Keratinocyte (primary cell): ENCODE data around the gene DNLZ. TPM values are rescaled to one million over a fixed set of nuclear protein-coding genes. Genes with fewer than 3 reads are reported as not detected.

ENCODE experiments used
- DNase-seq: peaks from one replicate; pipeline ENCODE4 v3.0.0-alpha.2; 2011; ENCODE audit warnings: low read depth, missing footprints, low spot score
- FAIRE-seq: peaks from 2 replicates; lab custom pipeline; 2011; peaks lifted over from hg19 to GRCh38; lab: Jason Lieb, UNC
- H2AFZ ChIP-seq: 2 replicates; pipeline ENCODE4 v1.6.0; 2012; ENCODE audit warnings: low read length, control low read depth, inconsistent platforms; ENCODE audit not compliant: control insufficient read depth
- H3K27ac ChIP-seq: 2 replicates; pipeline ENCODE4 v1.5.1; 2011; ENCODE audit warnings: low read length; ENCODE audit not compliant: control insufficient read depth, insufficient read depth
- H3K27me3 ChIP-seq: 3 replicates; pipeline ENCODE4 v1.6.0; 2011; ENCODE audit warnings: low read length; ENCODE audit not compliant: control insufficient read depth, insufficient read depth; ENCODE audit errors: extremely low read depth
- H3K36me3 ChIP-seq, 2 experiments: 2 replicates in 1 of 2; 3 replicates in 1 of 2; pipeline ENCODE4 v1.5.1; 2011; ENCODE audit warnings: low read length in 2 of 2, mild to moderate bottlenecking in 1 of 2; ENCODE audit not compliant: control insufficient read depth in 2 of 2, insufficient read depth in 2 of 2; ENCODE audit errors: extremely low read depth in 1 of 2
- H3K4me1 ChIP-seq: 3 replicates; pipeline ENCODE4 v1.5.1; 2011; ENCODE audit warnings: low read length; ENCODE audit not compliant: control insufficient read depth, insufficient read depth; ENCODE audit errors: extremely low read depth
- H3K4me2 ChIP-seq: 3 replicates; pipeline ENCODE4 v1.6.0; 2011; ENCODE audit warnings: low read depth, low read length; ENCODE audit not compliant: control insufficient read depth, insufficient read depth; ENCODE audit errors: extremely low read depth
- H3K4me3 ChIP-seq, 3 experiments: fragments of 200-600 bp in 1 of 3; sonication (generic) in 1 of 3; 2 replicates in 2 of 3; 3 replicates in 1 of 3; pipeline ENCODE4 v1.5.1; 2011 to 2016; ENCODE audit warnings: low read length in 3 of 3, mild to moderate bottlenecking in 3 of 3, control low read depth in 2 of 3, inconsistent platforms in 1 of 3, low read depth in 1 of 3, mixed read lengths in 1 of 3, mixed run types in 1 of 3, moderate library complexity in 1 of 3; ENCODE audit not compliant: control insufficient read depth in 2 of 3, insufficient read depth in 2 of 3; ENCODE audit errors: extremely low read depth in 1 of 3
- H3K79me2 ChIP-seq: 2 replicates; pipeline ENCODE4 v1.6.0; 2012; ENCODE audit warnings: low read length; ENCODE audit not compliant: control insufficient read depth, insufficient read depth
- H3K9ac ChIP-seq: 3 replicates; pipeline ENCODE4 v1.6.0; 2011; ENCODE audit warnings: low read length; ENCODE audit not compliant: control insufficient read depth, insufficient read depth; ENCODE audit errors: extremely low read depth
- H3K9me1 ChIP-seq: 3 replicates; pipeline ENCODE4 v1.6.0; 2011; ENCODE audit warnings: low read length; ENCODE audit not compliant: control insufficient read depth, insufficient read depth; ENCODE audit errors: extremely low read depth
- H3K9me3 ChIP-seq: 2 replicates; pipeline ENCODE4 v1.5.1; 2012; ENCODE audit warnings: low read depth, low read length; ENCODE audit not compliant: control insufficient read depth
- H4K20me1 ChIP-seq: 3 replicates; pipeline ENCODE4 v1.6.0; 2011; ENCODE audit warnings: low read length; ENCODE audit not compliant: control insufficient read depth, insufficient read depth; ENCODE audit errors: extremely low read depth
- EZH2 ChIP-seq: IDR thresholded peaks from one replicate; pipeline ENCODE4 v1.6.1; 2012; ENCODE audit warnings: inconsistent platforms, mild to moderate bottlenecking, low read length, moderate library complexity
- dilution Hi-C: fragments of 300-500 bp; cut with MboI; formaldehyde crosslinking; loops from one replicate; pipeline ENCODE4 v1.7.0; 2020; ENCODE audit warnings: low sequenced_read_pairs; ENCODE audit not compliant: extremely low pct_ligation_motif_present
- polyA plus RNA-seq, 5 experiments: library from polyadenylated mRNA; depleted of rRNA in 3 of 5; stranded (reverse) in 3 of 5; stranded (forward) in 1 of 5; unstranded in 1 of 5; fragments of >200 nt; gene quantifications; 1 replicate in 1 of 5; 2 replicates in 3 of 5; 3 replicates in 1 of 5; pipeline versions ENCODE4 v1.2.1 to v1.2.3, GENCODE V29; 2011 to 2012; ENCODE audit warnings: missing spikeins in 2 of 5, low read depth in 1 of 5, low replicate concordance in 1 of 5
- TF ChIP-seq, protein P1 (sequence below), 3 experiments: IDR thresholded peaks in 1 of 3; conservative IDR thresholded peaks in 1 of 3; optimal IDR thresholded peaks in 1 of 3; 2 replicates in 2 of 3; 3 replicates in 1 of 3; pipeline versions ENCODE3 to v1.5.1; 2011; ENCODE audit warnings: low read length in 3 of 3, mild to moderate bottlenecking in 3 of 3, moderate library complexity in 2 of 3, control low read depth in 1 of 3, inconsistent platforms in 1 of 3; ENCODE audit not compliant: insufficient read depth in 2 of 3; ENCODE audit errors: extremely low read depth in 1 of 3

Gene DNLZ
- polyA plus RNA-seq, 1 donor (not counting 4 experiments of a cell fraction or from before 2014, with no cell fraction given), result 6.7 TPM

DNA sequence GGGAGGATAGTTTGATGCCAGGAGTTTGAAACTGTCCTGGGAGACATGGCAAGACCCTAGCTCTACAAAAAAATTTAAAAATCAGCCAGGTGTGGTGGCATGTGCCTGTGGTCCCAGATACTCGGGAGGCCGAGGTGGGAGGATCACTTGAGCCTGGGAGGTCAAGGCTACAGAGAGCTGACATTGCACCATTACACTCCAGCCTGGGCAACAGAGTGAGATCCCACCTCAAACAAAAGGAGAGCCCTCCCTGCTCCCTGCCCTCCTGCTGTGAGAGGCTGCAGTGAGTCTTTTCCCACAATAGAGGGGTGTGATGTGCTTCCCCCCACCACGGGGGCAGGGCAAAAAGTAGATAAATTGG is 49.5 kb downstream of the DNLZ start:
- Histone ChIP-seq H3K27me3 (no peaks in the 10 kb centered on the region), H3K9ac (no peak overlapping the region), H3K4me2 (no peak overlapping the region), H3K4me3 (no peak overlapping the region), H3K4me1 (peaks cover 4% of the 10 kb centered on the region), H3K9me3 (peaks cover 6% of the 10 kb centered on the region), H3K36me3 (no peaks in the 10 kb centered on the region), H3K9me1 (no peaks in the 10 kb centered on the region), H3K79me2 (no peaks in the 10 kb centered on the region), H2AFZ (no peak overlapping the region), H4K20me1 (no peaks in the 10 kb centered on the region), H3K27ac (no peak overlapping the region)
- no peak for FAIRE-seq
- no peak for DNase-seq
- TF ChIP-seq EZH2, result no peak
- TF ChIP-seq, protein P1, sequence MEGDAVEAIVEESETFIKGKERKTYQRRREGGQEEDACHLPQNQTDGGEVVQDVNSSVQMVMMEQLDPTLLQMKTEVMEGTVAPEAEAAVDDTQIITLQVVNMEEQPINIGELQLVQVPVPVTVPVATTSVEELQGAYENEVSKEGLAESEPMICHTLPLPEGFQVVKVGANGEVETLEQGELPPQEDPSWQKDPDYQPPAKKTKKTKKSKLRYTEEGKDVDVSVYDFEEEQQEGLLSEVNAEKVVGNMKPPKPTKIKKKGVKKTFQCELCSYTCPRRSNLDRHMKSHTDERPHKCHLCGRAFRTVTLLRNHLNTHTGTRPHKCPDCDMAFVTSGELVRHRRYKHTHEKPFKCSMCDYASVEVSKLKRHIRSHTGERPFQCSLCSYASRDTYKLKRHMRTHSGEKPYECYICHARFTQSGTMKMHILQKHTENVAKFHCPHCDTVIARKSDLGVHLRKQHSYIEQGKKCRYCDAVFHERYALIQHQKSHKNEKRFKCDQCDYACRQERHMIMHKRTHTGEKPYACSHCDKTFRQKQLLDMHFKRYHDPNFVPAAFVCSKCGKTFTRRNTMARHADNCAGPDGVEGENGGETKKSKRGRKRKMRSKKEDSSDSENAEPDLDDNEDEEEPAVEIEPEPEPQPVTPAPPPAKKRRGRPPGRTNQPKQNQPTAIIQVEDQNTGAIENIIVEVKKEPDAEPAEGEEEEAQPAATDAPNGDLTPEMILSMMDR (optimal IDR thresholded peaks at IDR 0.05 in 1 of 3, IDR thresholded peaks at IDR 0.05 in 1 of 3, conservative IDR thresholded peaks at IDR 0.05 in 1 of 3; ENCODE audit: extremely low read depth in 1 of 3, insufficient read depth in 2 of 3, low read length in 3 of 3), result no peak
- dilution Hi-C loops, result no loop called here

DNA sequence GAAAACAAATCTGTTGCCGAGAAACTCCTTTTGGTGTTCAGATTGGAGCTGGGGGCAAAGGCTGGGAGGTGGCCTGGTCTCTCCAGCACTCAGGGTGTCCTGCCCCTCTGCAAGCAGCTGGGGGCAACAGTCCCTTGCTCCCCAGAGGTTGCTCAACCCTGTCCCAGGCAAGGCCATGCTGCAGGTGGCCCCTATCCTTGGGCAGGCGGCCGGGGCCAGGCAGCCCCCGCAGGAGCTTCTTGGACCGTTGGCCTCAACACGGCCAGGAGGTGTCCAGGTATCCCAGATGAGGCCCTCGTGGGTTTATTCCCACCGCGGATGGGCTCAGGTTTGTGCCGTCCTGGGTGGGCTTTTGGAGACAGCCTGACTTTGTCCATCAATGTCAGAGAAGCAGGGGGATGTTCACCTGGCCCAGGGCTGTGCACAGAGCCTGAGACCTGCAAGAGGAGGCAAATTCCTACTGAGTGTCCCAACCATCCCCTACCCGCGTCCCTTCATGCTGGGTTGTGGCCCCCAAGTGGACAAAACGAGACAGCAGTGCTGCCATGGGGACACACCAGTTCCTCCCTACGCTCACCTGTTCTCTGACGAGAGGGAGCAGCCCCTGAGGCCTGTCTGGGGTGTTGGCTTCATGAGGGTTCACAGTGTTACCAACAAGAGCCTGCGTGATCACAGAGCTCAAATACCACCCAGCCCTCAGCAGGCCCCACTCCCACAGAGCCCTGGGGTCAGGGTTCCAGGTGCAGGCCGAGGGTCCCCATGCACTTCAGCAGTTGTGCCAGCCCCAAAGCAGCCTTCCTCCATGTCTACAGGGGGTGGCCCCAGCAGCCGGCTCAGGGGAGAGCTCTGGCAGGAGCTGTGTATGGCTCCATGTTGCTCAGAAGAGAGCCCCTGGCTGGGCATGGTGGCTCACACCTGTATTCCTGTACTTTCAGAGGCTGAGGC is 50.2 kb downstream of the DNLZ start:
- no peak overlapping the region for H3K4me3 ChIP-seq
- no peaks in the 10 kb centered on the region for H3K27me3 ChIP-seq
- peaks cover 6% of the 10 kb centered on the region for H3K9me3 ChIP-seq
- FAIRE-seq, result no peak
- no peak overlapping the region for H3K27ac ChIP-seq
- H2AFZ ChIP-seq, result no peak overlapping the region
- no peak overlapping the region for H3K4me2 ChIP-seq
- H3K36me3 ChIP-seq, result no peaks in the 10 kb centered on the region
- TF ChIP-seq, protein P1 (optimal IDR thresholded peaks at IDR 0.05 in 1 of 3, IDR thresholded peaks at IDR 0.05 in 1 of 3, conservative IDR thresholded peaks at IDR 0.05 in 1 of 3; ENCODE audit: extremely low read depth in 1 of 3, insufficient read depth in 2 of 3, low read length in 3 of 3), result no peak
- H4K20me1 ChIP-seq, result no peaks in the 10 kb centered on the region
- H3K9ac ChIP-seq, result no peak overlapping the region
- no peak for DNase-seq
- H3K4me1 ChIP-seq, result peaks cover 4% of the 10 kb centered on the region
- dilution Hi-C loops, result no loop called here
- no peaks in the 10 kb centered on the region for H3K79me2 ChIP-seq
- no peaks in the 10 kb centered on the region for H3K9me1 ChIP-seq
